ENCODE results near the gene SPP2. TPM values are rescaled to one million over a fixed set of nuclear protein-coding genes. Genes with fewer than 3 reads are reported as not detected.

SPP2 gene
- total RNA-seq, 1 experiment from 2014 or later: 0.27 TPM

GRCh38 chr2:234038076-234038802, 12.3 kb upstream of the SPP2 start:
- DNase-seq (ENCODE audit: low read depth): no peak

GRCh38 chr2:234044157-234044556, 6.3 kb upstream of the SPP2 start:
- peak; percentile 91 for DNase-seq (ENCODE audit: low read depth)

- DNase-seq (ENCODE audit: low read depth): no peak
These were observed 4.0 kb upstream of the SPP2 start for GRCh38 chr2:234046521-234046920.

- DNase-seq (ENCODE audit: low read depth): peak; percentile 43
These were observed 3.1 kb upstream of the SPP2 start for GRCh38 chr2:234047361-234047760.

DNA sequence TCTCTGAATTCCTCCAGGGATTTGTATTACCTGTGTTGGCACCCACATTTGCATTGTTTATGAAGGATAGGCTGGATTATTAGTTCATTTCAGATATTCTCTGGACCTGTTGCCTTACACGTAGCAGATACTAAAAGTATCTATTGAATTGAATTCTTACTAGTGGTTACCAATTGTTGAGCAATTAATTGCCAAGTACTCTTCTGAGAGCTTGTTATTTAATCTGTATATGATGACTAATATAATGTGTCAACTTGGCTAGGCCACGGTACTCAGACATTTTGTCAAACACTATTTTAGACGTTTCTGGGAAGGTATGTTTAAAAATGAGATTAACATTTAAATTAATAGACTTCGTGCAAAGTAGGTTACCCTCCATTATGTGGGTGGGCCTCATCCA, 2.5 kb upstream of the SPP2 start:
- DNase-seq (ENCODE audit: low read depth): no peak

- DNase-seq (ENCODE audit: low read depth): peak; percentile 34
These were observed 1.0 kb downstream of the SPP2 start for GRCh38 chr2:234051374-234052070.

GRCh38 chr2:234058881-234059280, 8.4 kb downstream of the SPP2 start:
- DNase-seq (ENCODE audit: low read depth): no peak

- no peak for DNase-seq (ENCODE audit: low read depth)
These were observed 9.7 kb downstream of the SPP2 start for GRCh38 chr2:234060236-234060635.

DNA sequence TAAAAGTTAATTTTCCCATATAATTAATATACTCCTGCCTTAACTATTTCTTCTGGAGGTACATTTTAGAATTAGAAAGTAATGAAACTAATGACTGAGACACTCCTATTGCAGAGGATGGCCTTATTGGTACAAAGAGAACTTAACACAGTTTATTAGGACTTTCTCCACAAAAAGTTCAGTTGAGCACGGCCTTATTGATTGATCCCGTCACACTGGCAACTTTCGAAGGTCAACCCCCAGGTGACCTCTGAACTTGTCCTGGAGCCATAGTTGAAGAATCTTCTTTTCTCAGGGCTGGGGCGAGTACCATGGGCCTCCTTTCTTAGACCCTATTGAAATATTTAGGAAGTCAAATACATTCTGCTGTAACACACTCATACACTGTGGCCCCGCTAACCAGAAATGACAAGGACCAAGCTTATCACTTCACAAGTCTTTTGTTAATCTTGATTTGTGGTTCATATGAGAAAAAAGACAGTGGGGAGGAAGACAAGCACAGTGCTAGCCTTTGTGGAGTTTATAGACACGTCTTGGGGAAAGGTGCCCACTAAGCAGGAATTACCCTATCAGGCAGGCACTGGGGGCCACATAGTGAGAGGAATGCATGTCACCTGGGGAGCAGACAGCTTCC, 11.2 kb downstream of the SPP2 start:
- DNase-seq (ENCODE audit: low read depth): no peak

- no peak for DNase-seq (ENCODE audit: low read depth)
These were observed 16.1 kb downstream of the SPP2 start for GRCh38 chr2:234066587-234066986.

- DNase-seq (ENCODE audit: low read depth): no peak
These were observed 21.2 kb downstream of the SPP2 start for GRCh38 chr2:234071664-234072063.

DNA sequence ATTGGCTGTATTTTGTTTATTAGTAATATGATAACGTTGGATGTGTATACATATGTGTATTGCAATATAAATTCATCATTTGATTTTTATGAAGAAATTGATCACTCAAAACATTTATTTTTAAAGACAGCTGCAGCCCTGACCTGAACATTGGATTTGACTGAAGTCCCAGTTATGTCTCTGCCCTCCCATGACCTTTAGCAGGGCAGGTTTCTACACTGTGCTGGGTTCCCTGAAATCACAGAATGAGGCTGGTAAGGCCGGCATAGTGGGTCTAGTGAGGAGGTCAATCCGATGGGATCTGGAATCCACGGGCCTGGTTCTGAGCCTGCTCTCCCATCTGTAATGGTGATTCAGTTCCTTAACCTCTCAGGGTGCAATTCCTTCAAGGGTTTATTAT, 22.0 kb downstream of the SPP2 start:
- DNase-seq (ENCODE audit: low read depth): no peak

DNA sequence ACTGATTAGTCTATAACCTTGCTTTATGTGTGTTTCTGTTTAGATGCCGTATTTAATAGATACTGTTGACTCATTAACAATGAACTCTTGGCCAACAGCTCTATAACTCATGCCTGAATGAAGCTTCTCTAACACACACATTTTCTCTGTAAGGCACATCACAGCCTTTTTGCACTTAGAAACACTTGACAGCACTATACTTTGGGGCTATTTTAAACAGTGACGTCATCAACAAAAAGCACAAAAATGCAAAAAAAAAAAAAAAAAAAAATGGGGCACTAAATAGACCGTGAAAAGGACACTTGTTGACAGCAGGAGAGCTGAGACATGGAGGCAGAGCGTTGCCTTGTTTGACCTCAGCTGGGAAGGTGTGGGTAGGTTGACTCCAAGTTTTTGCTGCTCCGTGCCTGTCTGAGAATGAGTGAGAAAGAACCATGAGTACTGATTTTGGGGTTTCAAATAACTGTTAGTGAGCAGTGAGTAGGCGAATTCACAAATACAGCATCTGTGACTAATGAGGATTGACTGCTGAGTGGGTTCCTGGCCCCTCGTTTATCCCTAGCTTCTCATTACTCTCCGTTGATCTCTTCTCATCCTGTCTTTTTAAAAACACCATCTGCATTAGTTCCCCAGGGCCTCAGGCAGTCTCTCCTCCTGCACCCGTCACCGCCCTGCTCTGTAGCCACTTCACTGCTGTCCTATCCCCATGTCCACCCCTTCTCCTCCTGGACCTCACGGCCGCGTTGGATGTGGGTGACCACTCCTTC, 24.4 kb downstream of the SPP2 start:
- DNase-seq (ENCODE audit: low read depth): peak; percentile 44

- no peak for DNase-seq (ENCODE audit: low read depth)
These were observed 25.0 kb downstream of the SPP2 start for GRCh38 chr2:234075518-234075915.

GRCh38 chr2:234075947-234076346, 25.4 kb downstream of the SPP2 start:
- DNase-seq (ENCODE audit: low read depth): no peak

DNA sequence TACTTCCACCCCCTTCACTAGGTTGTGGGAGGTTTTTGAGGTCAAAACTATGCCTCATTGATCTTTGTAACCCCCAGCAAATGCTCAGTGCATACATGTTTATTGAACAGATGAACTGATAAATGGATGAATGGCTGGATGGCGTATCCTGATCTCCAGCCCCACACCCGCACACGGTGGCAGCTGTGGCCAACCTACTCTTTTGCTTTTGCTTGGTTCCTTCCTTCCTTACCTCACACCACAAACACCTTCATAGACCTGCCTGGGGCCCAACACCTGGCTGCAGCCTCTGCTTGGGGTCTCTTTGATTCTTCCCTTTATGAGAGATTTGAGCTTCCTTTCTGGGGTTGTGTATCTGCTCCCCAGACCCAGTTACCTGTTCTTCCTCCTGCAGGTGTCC, 25.9 kb downstream of the SPP2 start:
- no peak for DNase-seq (ENCODE audit: low read depth)

GRCh38 chr2:234078129-234078528, 27.6 kb downstream of the SPP2 start:
- DNase-seq (ENCODE audit: low read depth): no peak

GRCh38 chr2:234081970-234082822, 31.7 kb downstream of the SPP2 start:
- DNase-seq (ENCODE audit: low read depth): no peak

DNA sequence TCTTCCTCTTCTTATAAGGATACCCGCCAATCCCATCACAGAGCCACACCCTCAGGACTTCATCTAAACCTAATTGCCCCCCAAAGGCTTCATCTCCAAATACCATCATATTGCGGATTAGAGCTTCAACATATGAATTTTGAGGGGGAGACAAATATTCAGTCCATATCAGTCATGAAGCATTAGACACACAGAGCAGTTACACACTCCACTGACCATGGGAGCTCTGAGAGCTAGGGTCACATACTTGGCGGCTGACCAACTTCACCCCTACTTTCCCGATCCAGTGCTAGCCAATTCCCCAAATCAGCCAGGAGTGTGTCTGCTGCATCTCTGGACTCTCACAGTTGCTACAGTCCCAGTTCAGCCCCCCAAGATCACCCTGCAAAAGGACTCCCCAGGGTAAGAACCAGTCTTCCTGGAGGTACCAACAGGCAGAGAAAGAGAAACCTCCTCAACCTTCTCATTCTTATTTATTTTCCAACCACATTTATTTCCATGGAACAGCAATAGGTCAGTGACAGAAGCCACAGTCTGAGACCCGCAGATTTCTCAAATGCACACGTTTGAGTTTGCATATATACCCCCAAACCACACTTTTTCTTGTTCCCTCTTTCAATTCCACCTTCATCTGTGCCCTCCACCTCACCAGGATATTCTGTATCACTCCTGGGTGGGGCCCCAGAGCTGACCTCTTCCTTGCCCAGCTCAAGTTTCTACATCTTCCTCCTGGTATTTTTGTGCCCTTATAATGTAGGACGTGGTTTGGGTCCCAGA, 33.3 kb downstream of the SPP2 start:
- no peak for DNase-seq (ENCODE audit: low read depth)

- DNase-seq (ENCODE audit: low read depth): peak; percentile 74
These were observed 41.0 kb downstream of the SPP2 start for GRCh38 chr2:234091432-234091879.

Data from M059J (cell line).